HK-2 (cell line): Measurements from ENCODE around the gene ROR2.

Experiments used
- DNase-seq: peaks from one replicate; pipeline ENCODE4 v3.0.0-alpha.2; 2018; ENCODE audit not compliant: unreplicated experiment

The ROR2 gene

DNA sequence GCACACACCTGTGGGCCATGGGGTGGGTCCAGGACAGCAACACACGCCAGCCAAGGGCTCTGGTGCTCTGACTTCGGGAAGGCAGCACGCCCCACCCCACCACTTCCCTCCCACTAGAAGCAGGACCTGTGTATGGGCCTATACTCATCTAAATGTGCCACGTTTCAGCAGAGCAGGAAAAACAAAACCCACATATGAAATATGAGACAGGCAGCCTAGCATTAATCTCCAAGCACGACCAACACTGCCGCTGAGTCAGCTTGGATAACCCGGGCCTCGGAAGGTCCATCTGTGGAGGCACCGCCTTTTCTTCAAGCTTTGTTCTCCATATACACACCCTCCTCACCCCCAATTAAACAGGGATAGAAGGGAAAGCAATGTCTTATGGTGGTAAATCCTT is 203.1 kb downstream of the ROR2 start:
- DNase-seq: no peak

DNA sequence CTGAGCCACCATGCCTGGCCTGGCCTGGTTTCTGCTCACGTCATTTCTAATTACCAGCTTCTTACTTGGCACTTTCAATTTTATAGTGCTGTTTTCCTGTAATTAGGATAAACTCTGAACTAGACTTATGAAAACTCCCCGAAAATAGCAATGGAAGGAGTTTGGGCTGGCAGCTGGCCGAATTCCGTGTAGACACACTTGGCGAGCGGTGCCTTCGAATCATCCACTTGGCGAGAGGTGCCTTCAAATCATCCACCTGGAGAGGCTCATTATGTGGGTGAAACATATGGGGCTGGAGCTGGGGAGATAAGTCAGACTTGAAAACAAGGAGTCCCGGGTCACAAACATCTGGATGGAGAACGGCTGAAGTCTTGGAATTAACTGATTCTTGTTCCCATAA is 203.7 kb downstream of the ROR2 start:
- DNase-seq: no peak

DNA sequence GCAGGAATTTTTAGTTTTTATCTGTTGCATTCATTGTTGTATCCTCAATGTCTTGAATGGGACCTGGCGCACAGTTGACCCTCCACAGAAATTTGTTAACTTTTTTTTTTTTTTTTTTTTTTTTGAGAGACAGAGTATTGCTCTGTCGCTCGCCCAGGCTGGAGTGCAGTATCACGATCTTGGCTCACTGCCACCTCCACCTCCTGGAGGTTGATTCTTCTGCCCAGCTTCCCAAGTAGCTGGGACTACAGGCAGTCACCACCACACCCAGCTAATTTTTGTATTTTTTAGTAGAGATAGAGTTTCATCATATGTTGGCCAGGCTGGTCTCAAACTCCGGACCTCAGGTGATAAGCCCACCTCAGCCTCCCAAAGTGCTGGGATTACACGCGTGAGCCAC is 205.9 kb downstream of the ROR2 start:
- DNase-seq: no peak

GRCh38 chr9:91741522-91741921 is 208.5 kb downstream of the ROR2 start:
- DNase-seq: no peak

GRCh38 chr9:91740701-91741100 is 209.3 kb downstream of the ROR2 start:
- no peak for DNase-seq

GRCh38 chr9:91736898-91737601 is 213.0 kb downstream of the ROR2 start:
- no peak for DNase-seq

GRCh38 chr9:91736311-91736710 is 213.7 kb downstream of the ROR2 start:
- no peak for DNase-seq

DNA sequence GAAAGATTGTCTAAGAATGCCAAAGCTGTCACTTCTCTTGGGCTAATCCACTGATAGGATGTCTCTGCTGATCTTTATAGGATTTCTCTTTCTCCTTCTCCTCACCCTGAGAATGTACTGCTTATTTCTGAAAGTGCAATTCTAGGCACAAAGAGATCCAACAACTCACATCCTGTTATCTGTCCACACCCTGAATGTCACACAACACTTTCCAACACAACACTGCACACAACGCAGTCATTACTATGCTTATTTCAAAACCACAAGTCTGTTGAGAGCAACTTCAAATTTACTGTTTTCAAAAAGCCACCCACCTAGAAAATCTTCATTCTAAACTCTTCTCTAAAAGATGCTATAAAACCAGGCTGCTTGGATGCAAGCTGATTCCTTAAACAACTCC is 215.0 kb downstream of the ROR2 start:
- no peak for DNase-seq

- DNase-seq: peak; percentile 59
Measured at GRCh38 chr9:91734371-91734981, 215.6 kb downstream of the ROR2 start.

DNA sequence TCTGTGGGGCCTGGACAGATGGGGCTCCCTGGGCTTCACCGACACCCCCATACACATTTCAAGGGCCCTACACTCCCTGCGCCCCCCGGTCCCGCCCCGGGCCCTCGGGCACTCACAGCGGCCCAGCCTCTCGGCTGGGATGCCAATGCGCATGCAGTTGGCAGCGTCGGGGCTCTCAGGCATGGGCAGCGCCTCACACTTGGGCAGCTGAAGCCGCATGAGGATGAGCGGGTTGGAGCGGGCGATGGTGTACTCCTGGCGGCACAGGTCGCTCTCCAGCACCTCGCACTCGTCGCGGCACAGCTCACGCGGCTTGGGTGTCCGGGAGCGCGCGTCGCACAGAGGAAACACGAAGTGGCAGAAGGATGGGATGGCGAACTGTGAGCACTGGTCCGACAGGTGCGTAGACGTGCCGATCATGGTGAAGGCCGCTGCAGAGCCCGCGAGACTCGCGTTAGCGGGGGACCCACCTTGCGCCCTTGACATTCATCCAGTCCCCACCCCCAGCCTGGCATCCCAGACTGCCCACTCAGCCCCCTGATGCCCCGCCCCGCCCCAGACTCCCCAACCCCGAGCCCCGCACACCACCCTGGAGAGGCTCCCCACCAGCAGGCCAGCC is 216.9 kb downstream of the ROR2 start:
- no peak for DNase-seq

GRCh38 chr9:91732187-91733005 is 217.6 kb downstream of the ROR2 start:
- no peak for DNase-seq

- DNase-seq: no peak
Measured at GRCh38 chr9:91730806-91731205, 219.2 kb downstream of the ROR2 start.

GRCh38 chr9:91729558-91729842 is 220.5 kb downstream of the ROR2 start:
- DNase-seq: no peak

DNA sequence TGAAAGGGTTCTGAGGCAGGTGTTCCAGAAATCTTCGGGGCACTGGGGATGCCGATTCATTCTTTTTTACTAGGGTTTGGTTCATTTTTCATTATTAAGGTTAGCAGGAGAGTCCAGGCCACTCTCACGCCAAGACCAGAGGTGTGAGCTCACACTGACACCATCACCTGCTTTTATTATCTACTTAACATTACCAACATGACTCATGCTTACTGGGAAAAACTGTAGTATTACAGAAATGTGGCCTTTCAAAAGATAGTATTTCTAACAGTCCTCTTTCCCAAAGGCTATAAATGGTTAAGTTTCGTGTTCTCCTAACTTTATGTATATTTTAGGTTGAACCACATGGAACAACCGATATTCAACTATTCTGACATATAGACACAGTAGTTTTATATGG is 222.1 kb downstream of the ROR2 start:
- DNase-seq: no peak

GRCh38 chr9:91727316-91727861 is 222.6 kb downstream of the ROR2 start:
- peak; percentile 35 for DNase-seq

DNA sequence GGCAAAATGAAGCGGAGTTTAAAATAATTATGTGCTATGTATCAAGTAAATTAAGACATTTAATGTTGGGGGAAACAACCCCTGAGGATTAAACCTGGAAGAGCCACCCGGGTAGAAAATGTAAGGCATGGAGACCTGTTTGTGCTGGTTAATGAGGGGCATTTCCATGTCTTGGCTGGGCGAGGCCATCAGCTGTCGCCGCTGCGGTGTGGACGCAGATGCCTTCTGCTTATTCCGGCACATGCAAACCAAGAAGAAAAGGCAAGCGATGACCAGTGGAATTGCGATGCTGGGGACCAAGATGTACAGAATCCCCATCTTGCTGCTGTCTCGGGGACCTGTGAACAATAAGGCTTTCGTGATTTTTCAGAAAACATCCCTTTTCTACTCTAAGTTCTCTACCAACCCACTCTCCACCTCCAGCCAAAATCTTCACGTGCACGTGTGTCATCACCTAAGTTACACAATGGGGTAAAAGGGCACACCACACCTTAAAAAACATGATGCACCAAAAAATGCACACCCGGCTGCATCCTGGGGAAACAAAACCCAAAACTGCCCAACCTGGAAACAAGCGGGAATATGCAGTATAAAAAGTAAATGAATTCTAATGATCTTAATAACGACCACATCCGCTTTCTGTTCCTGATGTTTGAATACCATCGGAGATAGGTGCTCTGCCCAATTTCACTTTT is 223.5 kb downstream of the ROR2 start:
- DNase-seq: no peak

DNA sequence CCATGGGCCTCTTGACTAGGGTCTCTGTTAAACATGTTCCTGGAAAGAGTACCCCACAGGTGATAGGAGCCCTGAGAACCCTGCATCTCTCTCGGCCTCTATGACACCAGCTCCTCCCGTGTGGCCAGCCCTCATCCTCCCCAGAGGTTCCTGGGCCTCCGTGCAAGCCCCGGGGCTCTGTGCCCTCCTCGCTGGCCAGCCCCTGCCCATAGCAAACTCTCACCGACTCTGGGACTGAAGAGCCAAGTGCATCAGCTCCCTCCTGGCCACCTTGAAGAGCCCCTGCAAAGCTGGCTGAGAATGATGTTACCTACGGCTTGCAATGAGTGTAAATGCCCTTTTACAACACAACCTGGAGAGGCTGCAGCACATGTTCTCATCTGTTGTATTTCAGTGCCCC is 224.4 kb downstream of the ROR2 start:
- DNase-seq: no peak

DNA sequence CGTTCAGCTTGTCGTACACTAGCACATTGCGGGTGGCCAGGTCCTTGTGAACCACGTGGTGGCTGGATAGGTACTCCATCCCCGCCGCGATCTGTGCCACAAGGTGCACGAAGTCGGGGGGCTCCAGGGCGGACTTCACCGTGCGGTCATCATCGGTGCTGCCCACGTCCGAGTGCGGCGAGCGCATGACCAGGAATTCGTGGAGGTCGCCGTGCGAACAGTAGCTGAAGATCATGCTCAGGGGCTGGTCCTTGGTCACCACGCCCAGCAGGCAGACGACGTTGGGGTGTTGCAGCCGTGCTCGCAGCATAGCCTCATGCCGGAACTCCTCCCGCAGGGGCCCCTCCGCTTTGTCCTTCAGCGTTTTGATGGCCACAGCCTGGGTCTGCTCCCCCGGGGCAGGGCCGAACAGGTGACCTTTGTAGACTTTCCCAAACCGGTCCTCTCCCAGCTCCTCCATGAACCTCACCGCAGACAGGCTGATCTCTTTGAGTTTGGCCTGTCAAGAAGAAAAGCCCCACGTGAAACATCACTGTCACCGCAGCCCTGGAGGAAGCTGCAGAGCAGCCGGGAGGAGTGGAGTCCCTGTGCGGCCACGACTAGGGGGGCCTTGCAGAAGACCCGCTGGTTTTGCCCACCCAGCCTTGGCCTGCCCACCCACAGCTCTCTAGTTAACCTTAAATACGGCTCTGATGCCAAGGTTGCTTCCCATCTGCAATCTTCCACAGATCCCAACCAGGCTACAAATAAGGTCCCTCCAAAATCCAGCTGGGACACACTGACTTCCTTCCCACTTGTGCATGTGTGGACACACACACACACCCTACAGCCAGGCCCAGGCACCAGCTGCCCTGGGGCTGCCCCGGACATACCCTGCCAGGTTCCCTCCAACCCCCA is 225.2 kb downstream of the ROR2 start:
- DNase-seq: no peak

DNA sequence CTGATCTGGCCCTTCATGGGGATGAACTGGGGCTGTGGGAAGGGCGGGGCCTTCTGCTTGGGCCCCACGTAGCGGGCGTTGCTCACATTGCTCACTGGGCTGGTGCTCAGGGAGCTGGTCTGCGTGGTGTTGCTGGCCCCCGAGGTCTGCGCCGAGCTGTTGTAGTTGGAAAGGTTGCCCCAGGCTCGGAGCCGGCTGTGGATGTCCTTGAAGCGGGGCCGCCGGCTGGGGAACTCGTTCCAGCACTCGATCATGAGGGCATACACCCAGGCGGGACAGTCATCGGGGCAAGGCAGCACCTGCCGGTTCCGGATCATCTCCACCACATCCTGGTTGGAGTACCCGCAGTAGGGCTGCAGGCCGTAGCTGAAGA is 226.0 kb downstream of the ROR2 start:
- no peak for DNase-seq

DNA sequence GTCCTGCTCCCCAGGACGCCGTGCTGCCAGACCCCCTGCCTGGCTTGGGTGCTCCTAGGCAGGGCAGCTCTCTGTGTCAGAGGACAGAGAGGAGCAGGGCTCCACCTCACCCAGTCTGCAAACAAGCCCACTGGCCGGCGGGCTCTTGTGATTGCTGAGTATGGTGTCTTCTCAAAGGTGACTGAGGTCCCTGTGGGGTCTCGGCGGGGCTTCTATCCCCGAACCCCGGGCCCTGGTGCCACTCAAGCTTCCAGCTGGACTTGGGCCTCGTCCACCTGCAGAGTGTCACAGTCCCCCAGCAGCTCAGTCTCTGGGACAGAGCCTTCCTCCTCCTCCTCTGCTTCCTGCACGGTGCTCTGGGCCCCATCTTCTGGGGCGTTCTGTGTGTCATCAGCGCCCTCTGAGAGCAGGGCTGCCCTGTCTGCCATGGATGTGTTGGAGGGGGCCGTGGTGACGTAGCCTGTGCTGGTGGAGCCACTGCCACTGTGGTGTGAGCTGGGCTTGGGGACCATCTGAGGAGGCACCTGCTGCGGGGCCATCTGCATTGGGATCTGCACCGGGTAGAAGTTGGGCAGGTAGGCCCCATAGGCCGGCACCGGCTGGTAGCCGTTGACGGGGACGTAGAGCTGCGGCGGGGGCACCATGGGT is 226.5 kb downstream of the ROR2 start:
- DNase-seq: no peak
